Body of pancreas (tissue), 4 donors: ENCODE results near the gene ARHGAP6. TPM values are rescaled to one million over a fixed set of nuclear protein-coding genes. Genes with fewer than 3 reads are reported as not detected.

ENCODE experiments used
- ATAC-seq: fragments of 150-250 bp; one replicate; pipeline ENCODE4 v1.9.1; 2016
- DNase-seq, 4 donors: peaks; one replicate each; pipeline ENCODE4 v3.0.0-alpha.2; 2019
- H3K27ac ChIP-seq, 4 donors: fragments of 200-600 bp; sonication (generic); 1 replicate in 3 of 4; 2 replicates in 1 of 4; pipeline versions ENCODE4 v1.5.1 to v1.6.1; 2016 to 2019; ENCODE audit warnings: mild to moderate bottlenecking in 1 of 4, mixed read lengths in 1 of 4, moderate library complexity in 1 of 4
- H3K27me3 ChIP-seq, 2 donors: fragments of 200-600 bp; sonication (generic); one replicate each; pipeline ENCODE4 v1.6.0; 2016; ENCODE audit warnings: mild to moderate bottlenecking in 1 of 2
- H3K36me3 ChIP-seq, 2 donors: fragments of 200-600 bp; sonication (generic); replicated peaks in 1 of 2; 2 replicates each; pipeline ENCODE4 v1.5.1; 2016; ENCODE audit warnings: low read depth in 2 of 2; ENCODE audit not compliant: insufficient read depth in 1 of 2
- H3K4me1 ChIP-seq: fragments of 200-600 bp; sonication (generic); one replicate; pipeline ENCODE4 v1.6.0; 2016
- H3K4me3 ChIP-seq, 2 donors: fragments of 200-600 bp; sonication (generic); 1 replicate in 1 of 2; 2 replicates in 1 of 2; pipeline ENCODE4 v1.5.1; 2016 to 2019
- H3K9me3 ChIP-seq, 3 donors: fragments of 200-600 bp; sonication (generic); 1 replicate in 2 of 3; 2 replicates in 1 of 3; pipeline ENCODE4 v1.5.1; 2016
- CTCF ChIP-seq, 7 experiments: fragments of 450-650 bp in 4 of 7; fragments of 200-600 bp in 3 of 7; sonication (generic) in 3 of 7; IDR thresholded peaks; one replicate each; pipeline ENCODE4 v1.5.1; 2016 to 2019; ENCODE audit warnings: antibody characterized with exemption in 7 of 7
- POLR2A ChIP-seq, 3 donors: fragments of 450-650 bp; IDR thresholded peaks; one replicate each; pipeline ENCODE4 v1.6.1; 2016; ENCODE audit warnings: antibody characterized with exemption in 3 of 3, mild to moderate bottlenecking in 2 of 3
- WGBS, 2 donors: methylation state at CpG; one replicate each; pipeline ENCODE4 v1.1.5; 2017; 5-methylcytosine and 5-hydroxymethylcytosine counted together
- intact Hi-C: fragments of 100-400 bp; cut with DNase I; formaldehyde crosslinking; loops from one replicate; pipeline ENCODE4 v1.15.1; 2023
- microRNA-seq, 2 donors: library from miRNA; unstranded; fragments of <30 nt; microRNA quantifications; one replicate each; pipeline ENCODE4, GENCODE V29; 2016; ENCODE audit warnings: borderline number of aligned reads in 2 of 2, borderline replicate concordance in 2 of 2
- small RNA-seq: library from RNA; depleted of rRNA; stranded (forward); fragments of <200 nt; gene quantifications from one replicate; pipeline ENCODE3, GENCODE V24; 2016
- total RNA-seq, 2 donors: library from RNA; depleted of rRNA; stranded (reverse); fragments of >200 nt; gene quantifications; one replicate each; pipeline ENCODE4 v1.1.0, GENCODE V29; 2016

The ARHGAP6 gene
- total RNA-seq, 2 donors from 2014 or later, result 2.3 to 10.9 TPM

GRCh38 chrX:11089802-11090201 is 575.9 kb downstream of the ARHGAP6 start:
- no peaks in the 10 kb centered on the region for H3K9me3 ChIP-seq
- WGBS, 2 donors, result 100% methylated on average over 1 of the region's 1 CpG
- DNase-seq (no peak), ATAC-seq (no peak)
- no peak for TF ChIP-seq CTCF (IDR thresholded peaks at IDR 0.05)
- no peak for TF ChIP-seq POLR2A (IDR thresholded peaks at IDR 0.05)
- H3K4me3 ChIP-seq, result no peak overlapping the region
- H3K36me3 ChIP-seq, result no peaks in the 10 kb centered on the region
- no peak overlapping the region for H3K27ac ChIP-seq
- intact Hi-C loops, result no loop called here
- H3K4me1 ChIP-seq, result no peaks in the 10 kb centered on the region
- H3K27me3 ChIP-seq, result no peaks in the 10 kb centered on the region

Small RNA genes within 50 kb of the gene (microRNA-seq; reads per million reads assigned to microRNA genes)
- gene MIR548AX, result 0.47 to 1.3 reads per million in 2 donors

Small RNA genes within 50 kb of the gene (small RNA-seq; reads per million reads assigned to genes)
- gene MIR548AX (not detected), gene RF00019 (not detected), gene RF02271 (not detected)

Other genes with a start within 250 kb of the ARHGAP6 start
- gene MSL3, start 92.3 kb upstream of the ARHGAP6 start, total RNA-seq, result 10 to 100 TPM; 10.5 to 11.2 TPM